Neural crest cell (in vitro differentiated cells): ENCODE data around the gene ZNF470. TPM values are rescaled to one million over a fixed set of nuclear protein-coding genes. Genes with fewer than 3 reads are reported as not detected.

Experiments
- DNase-seq: peaks from one replicate; pipeline ENCODE4 v3.0.0; 2021; ENCODE audit warnings: low read depth, mixed read lengths, low spot score
- H3K27ac Mint-ChIP-seq: one replicate; pipeline ENCODE4 v1.8.0; 2021; ENCODE audit warnings: mild to moderate bottlenecking, mixed read lengths; ENCODE audit not compliant: unreplicated experiment
- H3K27me3 Mint-ChIP-seq: 2 replicates; pipeline ENCODE4 v1.8.0; 2021; ENCODE audit warnings: low read depth, mild to moderate bottlenecking, mixed read lengths
- H3K36me3 Mint-ChIP-seq: 2 replicates; pipeline ENCODE4 v1.8.0; 2021; ENCODE audit warnings: low read depth, mild to moderate bottlenecking, mixed read lengths
- H3K4me1 Mint-ChIP-seq: 2 replicates; pipeline ENCODE4 v1.8.0; 2021; ENCODE audit warnings: mixed read lengths
- H3K4me3 Mint-ChIP-seq: one replicate; pipeline ENCODE4 v1.8.0; 2021; ENCODE audit warnings: mild to moderate bottlenecking, mixed read lengths
- H3K9me3 Mint-ChIP-seq: 2 replicates; pipeline ENCODE4 v1.8.0; 2021; ENCODE audit warnings: mixed read lengths
- total RNA-seq: library from RNA; stranded (reverse); gene quantifications from 2 replicates; pipeline ENCODE4 v1.2.1, GENCODE V29; 2021
- TF ChIP-seq, protein P1 (sequence below): fragments of 200-600 bp; sonication (generic); conservative IDR thresholded peaks from 2 replicates; pipeline ENCODE4 v1.5.0; 2021; ENCODE audit warnings: antibody characterized with exemption, mild to moderate bottlenecking

Gene ZNF470
- total RNA-seq, 1 donor from 2014 or later = 8.4 TPM

DNA sequence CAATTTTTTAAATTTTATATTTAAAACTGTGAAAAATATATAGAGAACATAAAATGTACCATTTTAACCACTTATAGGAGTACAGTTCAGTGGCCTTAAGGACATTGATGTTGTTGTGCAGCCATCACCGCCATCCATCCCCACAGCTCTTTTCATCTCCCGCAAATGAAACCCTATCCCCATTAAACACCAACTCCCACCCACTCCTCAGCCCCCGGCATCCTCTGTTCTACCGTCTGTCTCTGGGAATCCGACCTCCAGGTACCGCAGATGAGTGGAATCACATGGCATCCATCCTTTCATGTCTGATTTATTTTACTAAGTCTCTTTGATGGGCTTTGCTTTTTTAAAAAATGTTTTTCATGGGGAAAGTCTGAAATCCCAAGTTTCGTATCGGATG lies 51.9 kb downstream of the ZNF470 start:
- no peaks in the 10 kb centered on the region for H3K27me3 Mint-ChIP-seq
- H3K4me3 Mint-ChIP-seq = no peak overlapping the region
- no peak for DNase-seq
- H3K36me3 Mint-ChIP-seq = peaks cover 91% of the 10 kb centered on the region
- no peaks in the 10 kb centered on the region for H3K4me1 Mint-ChIP-seq
- peaks cover 25% of the 10 kb centered on the region for H3K9me3 Mint-ChIP-seq
- H3K27ac Mint-ChIP-seq = no peak overlapping the region
- TF ChIP-seq, protein P1, sequence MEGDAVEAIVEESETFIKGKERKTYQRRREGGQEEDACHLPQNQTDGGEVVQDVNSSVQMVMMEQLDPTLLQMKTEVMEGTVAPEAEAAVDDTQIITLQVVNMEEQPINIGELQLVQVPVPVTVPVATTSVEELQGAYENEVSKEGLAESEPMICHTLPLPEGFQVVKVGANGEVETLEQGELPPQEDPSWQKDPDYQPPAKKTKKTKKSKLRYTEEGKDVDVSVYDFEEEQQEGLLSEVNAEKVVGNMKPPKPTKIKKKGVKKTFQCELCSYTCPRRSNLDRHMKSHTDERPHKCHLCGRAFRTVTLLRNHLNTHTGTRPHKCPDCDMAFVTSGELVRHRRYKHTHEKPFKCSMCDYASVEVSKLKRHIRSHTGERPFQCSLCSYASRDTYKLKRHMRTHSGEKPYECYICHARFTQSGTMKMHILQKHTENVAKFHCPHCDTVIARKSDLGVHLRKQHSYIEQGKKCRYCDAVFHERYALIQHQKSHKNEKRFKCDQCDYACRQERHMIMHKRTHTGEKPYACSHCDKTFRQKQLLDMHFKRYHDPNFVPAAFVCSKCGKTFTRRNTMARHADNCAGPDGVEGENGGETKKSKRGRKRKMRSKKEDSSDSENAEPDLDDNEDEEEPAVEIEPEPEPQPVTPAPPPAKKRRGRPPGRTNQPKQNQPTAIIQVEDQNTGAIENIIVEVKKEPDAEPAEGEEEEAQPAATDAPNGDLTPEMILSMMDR = no peak

DNA sequence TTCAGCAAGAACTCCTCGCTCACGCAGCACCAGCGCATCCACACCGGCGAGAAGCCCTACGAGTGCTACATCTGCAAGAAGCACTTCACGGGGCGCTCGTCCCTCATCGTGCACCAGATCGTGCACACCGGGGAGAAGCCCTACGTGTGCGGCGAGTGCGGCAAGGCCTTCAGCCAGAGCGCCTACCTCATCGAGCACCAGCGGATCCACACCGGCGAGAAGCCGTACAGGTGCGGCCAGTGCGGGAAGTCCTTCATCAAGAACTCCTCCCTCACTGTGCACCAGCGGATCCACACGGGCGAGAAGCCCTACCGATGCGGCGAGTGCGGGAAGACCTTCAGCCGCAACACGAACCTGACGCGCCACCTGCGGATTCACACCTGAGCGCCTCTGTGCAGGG lies 55.1 kb downstream of the ZNF470 start:
- no peak overlapping the region for H3K27ac Mint-ChIP-seq
- H3K27me3 Mint-ChIP-seq = no peaks in the 10 kb centered on the region
- no peak for DNase-seq
- no peaks in the 10 kb centered on the region for H3K4me1 Mint-ChIP-seq
- no peak overlapping the region for H3K4me3 Mint-ChIP-seq
- H3K36me3 Mint-ChIP-seq = peaks cover 81% of the 10 kb centered on the region
- TF ChIP-seq, protein P1 = no peak
- H3K9me3 Mint-ChIP-seq = peaks cover 15% of the 10 kb centered on the region

DNA sequence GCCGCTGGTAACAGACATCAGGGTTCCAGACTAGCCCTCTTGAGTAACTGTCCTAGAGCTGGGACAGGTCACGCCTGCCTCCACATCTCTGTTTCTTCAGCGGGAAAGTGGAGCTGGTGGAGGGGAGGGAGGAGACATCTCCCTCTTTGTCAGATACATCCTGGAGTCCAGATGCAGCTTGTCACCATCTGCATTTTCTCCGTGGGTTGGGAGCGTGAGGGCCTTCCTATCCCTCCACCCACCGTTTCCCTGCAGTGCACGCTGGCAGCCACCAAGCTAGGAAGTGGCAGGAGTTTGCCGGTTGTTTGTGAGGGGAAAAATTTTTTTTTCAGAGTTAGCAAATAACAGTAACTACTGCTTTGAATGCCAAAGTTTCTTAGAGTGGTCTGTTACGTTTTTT lies 55.7 kb downstream of the ZNF470 start:
- Mint-ChIP-seq H3K4me1 (no peaks in the 10 kb centered on the region), H3K36me3 (peaks cover 79% of the 10 kb centered on the region), H3K27me3 (no peaks in the 10 kb centered on the region), H3K9me3 (peaks cover 11% of the 10 kb centered on the region), H3K27ac (no peak overlapping the region), H3K4me3 (no peak overlapping the region)
- no peak for DNase-seq
- TF ChIP-seq, protein P1 = no peak

DNA sequence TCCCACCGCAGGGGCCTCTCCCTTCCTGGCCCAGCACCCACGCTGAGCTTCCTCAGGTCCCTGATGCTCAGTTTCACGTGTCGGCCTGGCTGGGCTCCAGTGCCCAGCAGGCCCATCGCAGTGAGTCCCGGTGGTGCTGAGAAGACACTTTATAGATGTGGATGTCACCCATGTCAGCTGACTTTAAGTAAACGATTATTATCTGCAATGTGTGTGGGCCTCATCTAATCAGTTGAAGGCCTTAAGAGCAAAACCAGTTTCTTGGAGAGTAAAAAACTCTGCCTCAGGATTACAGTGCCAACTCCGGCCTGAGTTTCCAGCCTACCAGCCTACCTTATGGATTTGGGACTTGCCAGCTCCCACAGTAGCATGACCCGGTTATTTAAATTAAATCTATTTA lies 58.4 kb downstream of the ZNF470 start:
- H3K4me3 Mint-ChIP-seq = no peak overlapping the region
- peaks cover 74% of the 10 kb centered on the region for H3K36me3 Mint-ChIP-seq
- TF ChIP-seq, protein P1 = no peak
- no peaks in the 10 kb centered on the region for H3K27me3 Mint-ChIP-seq
- H3K9me3 Mint-ChIP-seq = peaks cover 13% of the 10 kb centered on the region
- no peaks in the 10 kb centered on the region for H3K4me1 Mint-ChIP-seq
- no peak for DNase-seq
- H3K27ac Mint-ChIP-seq = no peak overlapping the region

DNA sequence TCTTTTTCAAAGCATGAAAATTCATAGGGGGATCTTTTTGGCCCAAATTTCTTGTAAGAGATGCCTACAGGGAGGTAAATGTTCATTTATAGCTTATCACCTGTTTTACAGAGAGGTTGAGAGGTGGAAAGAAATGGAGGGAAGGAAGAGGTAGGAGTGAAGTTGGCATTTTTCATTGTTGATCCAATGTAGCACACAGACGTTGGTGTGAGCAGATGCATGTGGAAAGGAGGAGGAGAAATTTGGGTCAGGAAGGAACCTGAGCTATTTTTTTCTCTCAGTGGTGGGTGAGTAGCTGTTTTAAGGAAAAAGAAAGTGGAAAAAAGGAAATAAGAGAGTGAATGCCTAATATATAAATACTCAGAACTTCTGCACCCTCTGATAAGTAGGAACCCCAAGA lies 65.8 kb downstream of the ZNF470 start:
- H3K4me1 Mint-ChIP-seq = no peaks in the 10 kb centered on the region
- H3K4me3 Mint-ChIP-seq = no peak overlapping the region
- DNase-seq = no peak
- TF ChIP-seq, protein P1 = no peak
- H3K9me3 Mint-ChIP-seq = peaks cover 28% of the 10 kb centered on the region
- peaks cover 50% of the 10 kb centered on the region for H3K36me3 Mint-ChIP-seq
- no peaks in the 10 kb centered on the region for H3K27me3 Mint-ChIP-seq
- no peak overlapping the region for H3K27ac Mint-ChIP-seq
